HepG2 (cell line): ENCODE results near the gene TSNAXIP1. TPM values are rescaled to one million over a fixed set of nuclear protein-coding genes. Genes with fewer than 3 reads are reported as not detected.

ENCODE experiments used
- FOXA3 ChIP-seq: IDR thresholded peaks from 2 replicates; pipeline ENCODE4 v1.6.1; 2016; ENCODE audit warnings: missing genetic modification reagents, missing compliant biosample characterization
- GPN1 ChIP-seq: sonication (generic); formaldehyde crosslinking; IDR thresholded peaks from 2 replicates; pipeline ENCODE4 v1.5.1; 2020; ENCODE audit warnings: missing genetic modification reagents, borderline replicate concordance
- HDAC1 ChIP-seq: sonication (generic); formaldehyde crosslinking; IDR thresholded peaks from 2 replicates; pipeline ENCODE4 v1.5.1; 2020; ENCODE audit warnings: mild to moderate bottlenecking, missing genetic modification reagents
- HMG20A ChIP-seq: IDR thresholded peaks from 2 replicates; pipeline ENCODE4 v1.6.1; 2016; ENCODE audit warnings: borderline replicate concordance
- HMGA1 ChIP-seq: sonication (generic); formaldehyde crosslinking; conservative IDR thresholded peaks from 2 replicates; pipeline ENCODE4 v1.4.0; 2020; ENCODE audit warnings: missing genetic modification reagents
- MBNL3 ChIP-seq: fragments of 250-450 bp; sonication (Bioruptor Pico); conservative IDR thresholded peaks from 2 replicates; pipeline ENCODE4 v1.8.0; 2022; ENCODE audit warnings: mild to moderate bottlenecking, inconsistent platforms
- NFE2L1 ChIP-seq: sonication (generic); formaldehyde crosslinking; IDR thresholded peaks from 2 replicates; pipeline ENCODE4 v1.4.0; 2020; ENCODE audit warnings: missing genetic modification reagents, mild to moderate bottlenecking, borderline replicate concordance
- RXRB ChIP-seq: IDR thresholded peaks from 2 replicates; pipeline ENCODE4 v1.6.1; 2016; ENCODE audit warnings: borderline replicate concordance, missing genetic modification reagents, missing compliant biosample characterization
- SPEN ChIP-seq: sonication (generic); formaldehyde crosslinking; IDR thresholded peaks from 2 replicates; pipeline ENCODE4 v1.5.1; 2020; ENCODE audit warnings: low read depth, mild to moderate bottlenecking, missing genetic modification reagents
- SUZ12 ChIP-seq: fragments of 150-350 bp; IDR thresholded peaks from 2 replicates; pipeline ENCODE4 v1.6.1; 2014; ENCODE audit warnings: low read depth, low read length
- YEATS2 ChIP-seq: sonication (generic); formaldehyde crosslinking; IDR thresholded peaks from 2 replicates; pipeline ENCODE4 v1.4.0; 2020; ENCODE audit warnings: missing genetic modification reagents, borderline replicate concordance
- ZMYM2 ChIP-seq: sonication (generic); formaldehyde crosslinking; IDR thresholded peaks from 2 replicates; pipeline ENCODE4 v1.8.0; 2022; ENCODE audit warnings: mild to moderate bottlenecking, missing genetic modification reagents
- ZNF224 ChIP-seq: sonication (generic); formaldehyde crosslinking; IDR thresholded peaks from 2 replicates; pipeline ENCODE4 v1.5.0; 2020; ENCODE audit warnings: mild to moderate bottlenecking, missing genetic modification reagents
- ZNF225 ChIP-seq: sonication (generic); formaldehyde crosslinking; IDR thresholded peaks from 2 replicates; pipeline ENCODE4 v1.4.0; 2020; ENCODE audit warnings: mild to moderate bottlenecking, missing genetic modification reagents
- ZNF3 ChIP-seq: IDR thresholded peaks from 2 replicates; pipeline ENCODE4 v1.7.0; 2017; ENCODE audit warnings: inconsistent platforms
- ZNF34 ChIP-seq: sonication (generic); formaldehyde crosslinking; IDR thresholded peaks from 2 replicates; pipeline ENCODE4 v1.4.0; 2020; ENCODE audit warnings: mild to moderate bottlenecking, missing genetic modification reagents, borderline replicate concordance
- ZNF510 ChIP-seq: sonication (generic); formaldehyde crosslinking; IDR thresholded peaks from 2 replicates; pipeline ENCODE4 v1.4.0; 2020; ENCODE audit warnings: low read depth, mild to moderate bottlenecking, missing genetic modification reagents
- ZNF562 ChIP-seq: sonication (generic); formaldehyde crosslinking; IDR thresholded peaks from 2 replicates; pipeline ENCODE4 v1.8.0; 2022; ENCODE audit warnings: missing genetic modification reagents, borderline replicate concordance
- polyA plus RNA-seq, 8 experiments: library from polyadenylated mRNA; depleted of rRNA in 3 of 8; stranded (reverse) in 7 of 8; unstranded in 1 of 8; fragments of >200 nt; fragmentation: Illumina TruSeq in 4 of 8; extraction: Trizol in 4 of 8; gene quantifications; 2 replicates each; pipeline versions ENCODE4 v1.2.1 to v1.2.3, GENCODE V29; 2011 to 2016; ENCODE audit warnings: low read depth in 4 of 8, missing spikeins in 1 of 8, mixed read lengths in 1 of 8; ENCODE audit not compliant: insufficient read depth in 1 of 8
- total RNA-seq, 5 experiments: library from RNA; depleted of rRNA; stranded (reverse); fragments of >200 nt; fragmentation: Illumina TruSeq; extraction: Trizol; gene quantifications; 2 replicates each; pipeline ENCODE4 v1.2.3, GENCODE V29; 2016; ENCODE audit warnings: low read depth in 1 of 5
- TF ChIP-seq, protein P1 (sequence below), 2 experiments: fragments of 450-650 bp in 1 of 2; sonication (generic) in 1 of 2; formaldehyde crosslinking; IDR thresholded peaks; 2 replicates each; pipeline versions ENCODE4 v1.5.0 to v1.8.0; 2020 to 2022; ENCODE audit warnings: mild to moderate bottlenecking in 1 of 2, missing genetic modification reagents in 1 of 2
- TF ChIP-seq, protein P2 (sequence below): sonication (generic); formaldehyde crosslinking; IDR thresholded peaks from 2 replicates; pipeline ENCODE4 v1.5.0; 2020; ENCODE audit warnings: missing genetic modification reagents, mild to moderate bottlenecking, borderline replicate concordance
- TF ChIP-seq, protein P3 (sequence below): IDR thresholded peaks from 2 replicates; pipeline ENCODE4 v1.6.1; 2016; ENCODE audit warnings: low read depth, borderline replicate concordance
- TF ChIP-seq, protein P4 (sequence below): sonication (generic); formaldehyde crosslinking; IDR thresholded peaks from 2 replicates; pipeline ENCODE4 v1.8.1; 2023; ENCODE audit warnings: missing genetic modification reagents, inconsistent platforms, borderline replicate concordance
- TF ChIP-seq, protein P5 (sequence below): IDR thresholded peaks from 2 replicates; pipeline ENCODE4 v1.4.0; 2020; ENCODE audit warnings: mild to moderate bottlenecking, missing genetic modification reagents

The TSNAXIP1 gene
- total and polyA plus RNA-seq, 2 of the 13 experiments (the other 11 are each of a cell fraction or from before 2014, with no cell fraction given): 0.37 to 0.86 TPM

DNA sequence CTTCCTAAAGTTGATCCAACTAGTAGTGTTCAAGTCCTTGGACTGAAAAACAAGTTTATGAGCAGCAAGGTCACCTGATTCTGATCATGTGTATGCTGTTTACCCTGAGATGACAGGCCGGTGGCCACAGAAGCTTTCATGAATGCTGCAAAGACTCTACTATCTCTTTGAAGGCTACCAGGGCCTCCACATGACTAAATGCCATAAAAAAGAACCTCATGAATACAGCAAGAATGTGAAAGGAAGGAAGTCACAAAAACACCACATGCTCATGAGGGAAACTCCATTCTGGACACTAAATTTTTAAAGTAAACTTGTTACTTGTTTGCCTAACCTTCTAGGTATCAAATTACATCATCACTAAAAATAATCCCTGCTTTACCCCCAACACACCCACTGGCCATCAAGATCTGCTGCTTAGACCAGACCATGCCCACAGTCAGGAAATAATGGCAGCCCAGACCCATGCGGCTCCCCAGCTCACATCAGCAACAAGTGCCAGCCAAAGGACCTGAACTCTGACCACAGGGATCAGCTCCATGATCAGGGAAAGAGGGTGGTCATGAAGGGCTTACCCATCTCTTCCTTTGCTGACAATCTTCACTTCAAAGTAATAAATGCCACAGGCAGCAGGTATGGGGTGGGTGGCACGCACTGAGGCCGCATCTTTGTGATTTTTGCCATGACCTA, 1.7 kb upstream of the TSNAXIP1 start (continued):
- TF ChIP-seq, protein P1, sequence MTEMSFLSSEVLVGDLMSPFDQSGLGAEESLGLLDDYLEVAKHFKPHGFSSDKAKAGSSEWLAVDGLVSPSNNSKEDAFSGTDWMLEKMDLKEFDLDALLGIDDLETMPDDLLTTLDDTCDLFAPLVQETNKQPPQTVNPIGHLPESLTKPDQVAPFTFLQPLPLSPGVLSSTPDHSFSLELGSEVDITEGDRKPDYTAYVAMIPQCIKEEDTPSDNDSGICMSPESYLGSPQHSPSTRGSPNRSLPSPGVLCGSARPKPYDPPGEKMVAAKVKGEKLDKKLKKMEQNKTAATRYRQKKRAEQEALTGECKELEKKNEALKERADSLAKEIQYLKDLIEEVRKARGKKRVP (CRISPR knock-in tag; IDR thresholded peaks at IDR 0.05): no peak
- TF ChIP-seq, protein P2, sequence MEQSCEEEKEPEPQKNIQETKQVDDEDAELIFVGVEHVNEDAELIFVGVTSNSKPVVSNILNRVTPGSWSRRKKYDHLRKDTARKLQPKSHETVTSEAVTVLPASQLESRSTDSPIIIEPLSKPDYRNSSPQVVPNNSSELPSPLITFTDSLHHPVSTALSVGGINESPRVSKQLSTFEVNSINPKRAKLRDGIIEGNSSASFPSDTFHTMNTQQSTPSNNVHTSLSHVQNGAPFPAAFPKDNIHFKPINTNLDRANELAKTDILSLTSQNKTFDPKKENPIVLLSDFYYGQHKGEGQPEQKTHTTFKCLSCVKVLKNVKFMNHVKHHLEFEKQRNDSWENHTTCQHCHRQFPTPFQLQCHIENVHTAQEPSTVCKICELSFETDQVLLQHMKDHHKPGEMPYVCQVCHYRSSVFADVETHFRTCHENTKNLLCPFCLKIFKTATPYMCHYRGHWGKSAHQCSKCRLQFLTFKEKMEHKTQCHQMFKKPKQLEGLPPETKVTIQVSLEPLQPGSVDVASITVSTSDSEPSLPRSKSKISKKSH (CRISPR knock-in tag): no peak
- TF ChIP-seq ZNF224 (CRISPR knock-in tag): no peak; the same call in 1 of the 2 replicates
- peak; percentile 47; the same call in 1 of the 2 replicates for TF ChIP-seq RXRB (CRISPR knock-in tag)
- no peak for TF ChIP-seq HMGA1
- TF ChIP-seq ZNF34 (CRISPR knock-in tag): no peak
- peak; percentile 73 for TF ChIP-seq FOXA3
- TF ChIP-seq, protein P3, sequence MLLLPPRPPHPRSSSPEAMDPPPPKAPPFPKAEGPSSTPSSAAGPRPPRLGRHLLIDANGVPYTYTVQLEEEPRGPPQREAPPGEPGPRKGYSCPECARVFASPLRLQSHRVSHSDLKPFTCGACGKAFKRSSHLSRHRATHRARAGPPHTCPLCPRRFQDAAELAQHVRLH (CRISPR knock-in tag): peak; percentile 8; the same call in 1 of the 2 replicates
- TF ChIP-seq SPEN: no peak
- TF ChIP-seq SUZ12: no peak
- peak; percentile 20; the same call in 1 of the 2 replicates for TF ChIP-seq HDAC1
- TF ChIP-seq HMG20A (CRISPR knock-in tag): no peak; the same call in 1 of the 2 replicates
- no peak for TF ChIP-seq MBNL3
- TF ChIP-seq, protein P4, sequence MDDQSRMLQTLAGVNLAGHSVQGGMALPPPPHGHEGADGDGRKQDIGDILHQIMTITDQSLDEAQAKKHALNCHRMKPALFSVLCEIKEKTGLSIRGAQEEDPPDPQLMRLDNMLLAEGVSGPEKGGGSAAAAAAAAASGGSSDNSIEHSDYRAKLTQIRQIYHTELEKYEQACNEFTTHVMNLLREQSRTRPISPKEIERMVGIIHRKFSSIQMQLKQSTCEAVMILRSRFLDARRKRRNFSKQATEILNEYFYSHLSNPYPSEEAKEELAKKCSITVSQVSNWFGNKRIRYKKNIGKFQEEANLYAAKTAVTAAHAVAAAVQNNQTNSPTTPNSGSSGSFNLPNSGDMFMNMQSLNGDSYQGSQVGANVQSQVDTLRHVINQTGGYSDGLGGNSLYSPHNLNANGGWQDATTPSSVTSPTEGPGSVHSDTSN (CRISPR knock-in tag): no peak
- no peak for TF ChIP-seq NFE2L1
- TF ChIP-seq ZNF225 (CRISPR knock-in tag): no peak
- TF ChIP-seq YEATS2 (CRISPR knock-in tag): no peak
- TF ChIP-seq, protein P5, sequence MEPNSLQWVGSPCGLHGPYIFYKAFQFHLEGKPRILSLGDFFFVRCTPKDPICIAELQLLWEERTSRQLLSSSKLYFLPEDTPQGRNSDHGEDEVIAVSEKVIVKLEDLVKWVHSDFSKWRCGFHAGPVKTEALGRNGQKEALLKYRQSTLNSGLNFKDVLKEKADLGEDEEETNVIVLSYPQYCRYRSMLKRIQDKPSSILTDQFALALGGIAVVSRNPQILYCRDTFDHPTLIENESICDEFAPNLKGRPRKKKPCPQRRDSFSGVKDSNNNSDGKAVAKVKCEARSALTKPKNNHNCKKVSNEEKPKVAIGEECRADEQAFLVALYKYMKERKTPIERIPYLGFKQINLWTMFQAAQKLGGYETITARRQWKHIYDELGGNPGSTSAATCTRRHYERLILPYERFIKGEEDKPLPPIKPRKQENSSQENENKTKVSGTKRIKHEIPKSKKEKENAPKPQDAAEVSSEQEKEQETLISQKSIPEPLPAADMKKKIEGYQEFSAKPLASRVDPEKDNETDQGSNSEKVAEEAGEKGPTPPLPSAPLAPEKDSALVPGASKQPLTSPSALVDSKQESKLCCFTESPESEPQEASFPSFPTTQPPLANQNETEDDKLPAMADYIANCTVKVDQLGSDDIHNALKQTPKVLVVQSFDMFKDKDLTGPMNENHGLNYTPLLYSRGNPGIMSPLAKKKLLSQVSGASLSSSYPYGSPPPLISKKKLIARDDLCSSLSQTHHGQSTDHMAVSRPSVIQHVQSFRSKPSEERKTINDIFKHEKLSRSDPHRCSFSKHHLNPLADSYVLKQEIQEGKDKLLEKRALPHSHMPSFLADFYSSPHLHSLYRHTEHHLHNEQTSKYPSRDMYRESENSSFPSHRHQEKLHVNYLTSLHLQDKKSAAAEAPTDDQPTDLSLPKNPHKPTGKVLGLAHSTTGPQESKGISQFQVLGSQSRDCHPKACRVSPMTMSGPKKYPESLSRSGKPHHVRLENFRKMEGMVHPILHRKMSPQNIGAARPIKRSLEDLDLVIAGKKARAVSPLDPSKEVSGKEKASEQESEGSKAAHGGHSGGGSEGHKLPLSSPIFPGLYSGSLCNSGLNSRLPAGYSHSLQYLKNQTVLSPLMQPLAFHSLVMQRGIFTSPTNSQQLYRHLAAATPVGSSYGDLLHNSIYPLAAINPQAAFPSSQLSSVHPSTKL (CRISPR knock-in tag): peak; percentile 59
- TF ChIP-seq ZNF562 (CRISPR knock-in tag): no peak
- no peak for TF ChIP-seq GPN1
- TF ChIP-seq ZMYM2 (CRISPR knock-in tag): 0 out of 2 replicates have a peak, but pooled peaks have one; percentile 27
- TF ChIP-seq ZNF510 (CRISPR knock-in tag): no peak
- TF ChIP-seq ZNF3: no peak
